GM12878 (cell line): ENCODE results near the gene LEKR1. TPM values are rescaled to one million over a fixed set of nuclear protein-coding genes. Genes with fewer than 3 reads are reported as not detected.

Experiments used
- BACH1 ChIP-seq: fragments of 450-650 bp; IDR thresholded peaks from 2 replicates; pipeline ENCODE4 v1.6.1; 2017; ENCODE audit warnings: mild to moderate bottlenecking, borderline replicate concordance
- BRCA1 ChIP-seq: IDR thresholded peaks from 2 replicates; pipeline ENCODE4 v1.6.1; 2011; ENCODE audit warnings: low read depth, low read length, improper control_type of control experiment
- CEBPB ChIP-seq, 2 experiments: fragments of 150-350 bp in 1 of 2; IDR thresholded peaks; 2 replicates each; pipeline ENCODE4 v1.6.1; 2012 to 2014; ENCODE audit warnings: low read depth in 2 of 2, low read length in 2 of 2, borderline replicate concordance in 1 of 2, inconsistent platforms in 1 of 2
- CHD1 ChIP-seq: IDR thresholded peaks from 2 replicates; pipeline ENCODE4 v1.6.1; 2012; ENCODE audit warnings: low read depth, low read length, improper control_type of control experiment
- EED ChIP-seq: sonication (generic); IDR thresholded peaks from 2 replicates; pipeline ENCODE4 v1.6.1; 2016; ENCODE audit warnings: antibody characterized with exemption, low read depth
- ESRRA ChIP-seq: IDR thresholded peaks from 2 replicates; pipeline ENCODE4 v1.6.1; 2012; ENCODE audit warnings: mild to moderate bottlenecking, low read length, improper control_type of control experiment
- GABPA ChIP-seq: IDR thresholded peaks from 2 replicates; pipeline ENCODE4 v1.6.1; 2014; ENCODE audit warnings: antibody characterized with exemption, low read depth, mild to moderate bottlenecking, inconsistent platforms
- IRF3 ChIP-seq: fragments of 450-650 bp; IDR thresholded peaks from 2 replicates; pipeline ENCODE4 v1.6.1; 2014; ENCODE audit warnings: mild to moderate bottlenecking
- KAT2A ChIP-seq: conservative IDR thresholded peaks from 2 replicates; pipeline ENCODE4 v1.6.1; 2011; ENCODE audit warnings: low read depth, low read length; ENCODE audit not compliant: control insufficient read depth
- KLF5 ChIP-seq: fragments of 450-650 bp; IDR thresholded peaks from 2 replicates; pipeline ENCODE4 v1.6.1; 2014; ENCODE audit warnings: mild to moderate bottlenecking; ENCODE audit not compliant: partially characterized antibody
- MAX ChIP-seq: IDR thresholded peaks from 2 replicates; pipeline ENCODE4 v1.6.1; 2012; ENCODE audit warnings: low read depth, low read length, improper control_type of control experiment
- MYB ChIP-seq: fragments of 150-350 bp; IDR thresholded peaks from 2 replicates; pipeline ENCODE4 v1.6.1; 2014; ENCODE audit warnings: mild to moderate bottlenecking, low read depth, low read length, borderline replicate concordance
- NBN ChIP-seq: fragments of 450-650 bp; IDR thresholded peaks from 2 replicates; pipeline ENCODE4 v1.6.1; 2016
- POLR2A ChIP-seq: IDR thresholded peaks from 2 replicates; pipeline ENCODE4 v1.6.1; 2011; ENCODE audit warnings: low read depth, mild to moderate bottlenecking, low read length
- RAD21 ChIP-seq: IDR thresholded peaks from 2 replicates; pipeline ENCODE4 v1.6.1; 2011; ENCODE audit warnings: mild to moderate bottlenecking, low read depth, low read length, moderate library complexity; ENCODE audit not compliant: insufficient read depth
- RELA ChIP-seq: fragments of 450-650 bp; IDR thresholded peaks from 2 replicates; pipeline ENCODE4 v1.8.0; 2014; ENCODE audit warnings: borderline replicate concordance; ENCODE audit not compliant: partially characterized antibody
- SIX5 ChIP-seq: IDR thresholded peaks from 2 replicates; pipeline ENCODE4 v1.6.1; 2011; ENCODE audit warnings: mild to moderate bottlenecking, low read depth, low read length, moderate library complexity; ENCODE audit not compliant: severe bottlenecking
- SMAD1 ChIP-seq: fragments of 450-650 bp; IDR thresholded peaks from 2 replicates; pipeline ENCODE4 v1.6.1; 2018; ENCODE audit warnings: mild to moderate bottlenecking, low read depth; ENCODE audit not compliant: partially characterized antibody
- SMAD5 ChIP-seq: IDR thresholded peaks from 2 replicates; pipeline ENCODE4 v1.6.1; 2016; ENCODE audit warnings: antibody characterized with exemption, low read depth
- SP1 ChIP-seq: IDR thresholded peaks from one replicate; pipeline ENCODE4 v1.6.1; 2011; ENCODE audit warnings: low read depth, low read length
- STAT3 ChIP-seq: IDR thresholded peaks from 2 replicates; pipeline ENCODE4 v1.6.1; 2011; ENCODE audit warnings: low read depth, low read length, improper control_type of control experiment
- TARDBP ChIP-seq: IDR thresholded peaks from 2 replicates; pipeline ENCODE4 v1.6.1; 2016; ENCODE audit warnings: borderline replicate concordance
- ZBTB11 ChIP-seq: fragments of 450-650 bp; formaldehyde crosslinking; IDR thresholded peaks from 2 replicates; pipeline ENCODE4 v1.5.0; 2022; ENCODE audit warnings: mild to moderate bottlenecking, missing genetic modification characterization
- ZBTB4 ChIP-seq: fragments of 450-650 bp; formaldehyde crosslinking; IDR thresholded peaks from 2 replicates; pipeline ENCODE4 v1.4.0; 2022; ENCODE audit warnings: mild to moderate bottlenecking, moderate library complexity
- polyA plus RNA-seq, 11 experiments: library from polyadenylated mRNA; depleted of rRNA in 4 of 11; unstranded in 6 of 11; stranded (reverse) in 5 of 11; fragments of >200 nt; fragmentation: Nextera tagmentation in 4 of 11; fragmentation: Illumina TruSeq in 1 of 11; extraction: Ambion mirVana in 4 of 11; extraction: Trizol in 1 of 11; gene quantifications; 1 replicate in 1 of 11; 2 replicates in 10 of 11; pipeline versions ENCODE4 v1.2.1 to v1.2.3, GENCODE V29; 2011 to 2016; ENCODE audit warnings: inconsistent platforms in 2 of 11, missing spikeins in 2 of 11, low read depth in 1 of 11
- total RNA-seq, 4 experiments: library from RNA; depleted of rRNA in 3 of 4; stranded (reverse); fragments of >200 nt in 3 of 4; fragmentation: Illumina TruSeq in 1 of 4; extraction: Trizol in 1 of 4; gene quantifications; 2 replicates each; pipeline versions ENCODE4 v1.2.1 to v1.2.3, GENCODE V29; 2013 to 2021

LEKR1 gene
- total and polyA plus RNA-seq, 10 of the 15 experiments (the other 5 are each of a cell fraction or from before 2014, with no cell fraction given), result 0.48 to 3.2 (median 1.3) TPM

GRCh38 chr3:156978481-156978961 is 152.4 kb downstream of the LEKR1 start (continued):
- TF ChIP-seq MYB, result no peak
- TF ChIP-seq CEBPB (IDR thresholded peaks at IDR 0.05; ENCODE audit: borderline replicate concordance in 1 of 2, low read depth in 2 of 2, low read length in 2 of 2), result peak in 1 of 2 experiments; percentile 60; a peak in 1 of 4 replicates
- TF ChIP-seq IRF3, result no peak
- no peak for TF ChIP-seq KAT2A
- TF ChIP-seq GABPA, result no peak
- TF ChIP-seq RELA, result no peak
- no peak for TF ChIP-seq CHD1
- peak; percentile 75; the same call in 1 of the 2 replicates for TF ChIP-seq BACH1
- TF ChIP-seq STAT3, result 0 out of 2 replicates have a peak, but pooled peaks have one; percentile 61
- no peak for TF ChIP-seq SMAD1
- no peak for TF ChIP-seq ESRRA
- no peak for TF ChIP-seq ZBTB4 (CRISPR knock-in tag)
- no peak for TF ChIP-seq BRCA1
- no peak for TF ChIP-seq SMAD5
- no peak for TF ChIP-seq TARDBP
- no peak for TF ChIP-seq SIX5
- TF ChIP-seq SP1, result no peak
- TF ChIP-seq RAD21, result 0 out of 2 replicates have a peak, but pooled peaks have one; percentile 11
- TF ChIP-seq KLF5, result no peak
- peak; percentile 41; the same call in 1 of the 2 replicates for TF ChIP-seq EED
- peak; percentile 90 for TF ChIP-seq NBN
- TF ChIP-seq POLR2A, result no peak
- no peak for TF ChIP-seq ZBTB11 (CRISPR knock-in tag)
- TF ChIP-seq MAX, result peak; percentile 42; the same call in 1 of the 2 replicates
